ENCODE data around the gene MICAL3. TPM values are rescaled to one million over a fixed set of nuclear protein-coding genes. Genes with fewer than 3 reads are reported as not detected.

Gene MICAL3
- total and polyA plus RNA-seq, 7 donors, result 9.6 to 94.2 (median 35.0) TPM

DNA sequence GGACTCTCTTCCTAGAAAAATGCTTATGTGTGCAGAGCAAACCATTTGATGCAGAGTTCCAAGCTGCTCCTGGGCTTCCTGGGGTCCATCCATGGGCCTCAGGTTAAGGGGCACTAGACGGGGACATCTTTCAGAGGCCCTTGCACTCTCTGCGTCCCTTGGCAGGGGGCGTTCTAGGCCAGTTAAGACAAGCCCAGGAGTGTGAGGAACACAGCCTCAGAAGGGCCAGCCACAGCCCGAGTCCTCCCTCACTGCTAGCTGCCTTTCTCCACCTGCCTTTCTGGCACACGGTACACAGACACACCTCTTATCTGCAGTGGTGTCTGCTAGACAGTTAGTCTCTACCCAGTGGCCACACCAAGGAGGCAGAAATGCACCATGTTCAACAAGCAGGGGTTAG, 232.1 kb downstream of the MICAL3 start:
- Histone ChIP-seq H3K36me3 (peaks cover 7 to 53% (median 32%) of the 10 kb centered on the region in 4 donors), H3K27me3 (no peaks in the 10 kb centered on the region), H3K9me3 (no peaks in the 10 kb centered on the region), H3K4me3 (no peak overlapping the region), H3K4me1 (peaks cover 0 to 2% (median 0%) of the 10 kb centered on the region in 4 donors), H3K27ac (no peak overlapping the region)
- intact Hi-C loops (cut with DNase I), result no loop called here
- no peak for DNase-seq
- WGBS, 2 donors, result 64 to 70% methylated on average over 5 of the region's 5 CpGs
- TF ChIP-seq, protein P1, sequence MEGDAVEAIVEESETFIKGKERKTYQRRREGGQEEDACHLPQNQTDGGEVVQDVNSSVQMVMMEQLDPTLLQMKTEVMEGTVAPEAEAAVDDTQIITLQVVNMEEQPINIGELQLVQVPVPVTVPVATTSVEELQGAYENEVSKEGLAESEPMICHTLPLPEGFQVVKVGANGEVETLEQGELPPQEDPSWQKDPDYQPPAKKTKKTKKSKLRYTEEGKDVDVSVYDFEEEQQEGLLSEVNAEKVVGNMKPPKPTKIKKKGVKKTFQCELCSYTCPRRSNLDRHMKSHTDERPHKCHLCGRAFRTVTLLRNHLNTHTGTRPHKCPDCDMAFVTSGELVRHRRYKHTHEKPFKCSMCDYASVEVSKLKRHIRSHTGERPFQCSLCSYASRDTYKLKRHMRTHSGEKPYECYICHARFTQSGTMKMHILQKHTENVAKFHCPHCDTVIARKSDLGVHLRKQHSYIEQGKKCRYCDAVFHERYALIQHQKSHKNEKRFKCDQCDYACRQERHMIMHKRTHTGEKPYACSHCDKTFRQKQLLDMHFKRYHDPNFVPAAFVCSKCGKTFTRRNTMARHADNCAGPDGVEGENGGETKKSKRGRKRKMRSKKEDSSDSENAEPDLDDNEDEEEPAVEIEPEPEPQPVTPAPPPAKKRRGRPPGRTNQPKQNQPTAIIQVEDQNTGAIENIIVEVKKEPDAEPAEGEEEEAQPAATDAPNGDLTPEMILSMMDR (IDR thresholded peaks at IDR 0.05), result no peak
- TF ChIP-seq POLR2AphosphoS5 (IDR thresholded peaks at IDR 0.05), result no peak
- no peak for TF ChIP-seq EP300 (IDR thresholded peaks at IDR 0.05)

GRCh38 chr22:17791196-17791595, 233.2 kb downstream of the MICAL3 start:
- no peak for DNase-seq
- Histone ChIP-seq H3K4me1 (peaks cover 0 to 13% (median 7%) of the 10 kb centered on the region in 4 donors), H3K4me3 (no peak overlapping the region), H3K36me3 (peaks cover 7 to 50% (median 28%) of the 10 kb centered on the region in 4 donors), H3K27ac (no peak overlapping the region), H3K9me3 (no peaks in the 10 kb centered on the region), H3K27me3 (no peaks in the 10 kb centered on the region)
- 92% methylated on average over 21 of the region's 21 CpGs for WGBS, 2 donors
- intact Hi-C loops (cut with DNase I), result no loop called here
- TF ChIP-seq POLR2AphosphoS5 (IDR thresholded peaks at IDR 0.05), result no peak
- TF ChIP-seq, protein P1 (IDR thresholded peaks at IDR 0.05), result no peak
- TF ChIP-seq EP300 (IDR thresholded peaks at IDR 0.05), result no peak
- no peak for TF ChIP-seq POLR2A (IDR thresholded peaks at IDR 0.05)

DNA sequence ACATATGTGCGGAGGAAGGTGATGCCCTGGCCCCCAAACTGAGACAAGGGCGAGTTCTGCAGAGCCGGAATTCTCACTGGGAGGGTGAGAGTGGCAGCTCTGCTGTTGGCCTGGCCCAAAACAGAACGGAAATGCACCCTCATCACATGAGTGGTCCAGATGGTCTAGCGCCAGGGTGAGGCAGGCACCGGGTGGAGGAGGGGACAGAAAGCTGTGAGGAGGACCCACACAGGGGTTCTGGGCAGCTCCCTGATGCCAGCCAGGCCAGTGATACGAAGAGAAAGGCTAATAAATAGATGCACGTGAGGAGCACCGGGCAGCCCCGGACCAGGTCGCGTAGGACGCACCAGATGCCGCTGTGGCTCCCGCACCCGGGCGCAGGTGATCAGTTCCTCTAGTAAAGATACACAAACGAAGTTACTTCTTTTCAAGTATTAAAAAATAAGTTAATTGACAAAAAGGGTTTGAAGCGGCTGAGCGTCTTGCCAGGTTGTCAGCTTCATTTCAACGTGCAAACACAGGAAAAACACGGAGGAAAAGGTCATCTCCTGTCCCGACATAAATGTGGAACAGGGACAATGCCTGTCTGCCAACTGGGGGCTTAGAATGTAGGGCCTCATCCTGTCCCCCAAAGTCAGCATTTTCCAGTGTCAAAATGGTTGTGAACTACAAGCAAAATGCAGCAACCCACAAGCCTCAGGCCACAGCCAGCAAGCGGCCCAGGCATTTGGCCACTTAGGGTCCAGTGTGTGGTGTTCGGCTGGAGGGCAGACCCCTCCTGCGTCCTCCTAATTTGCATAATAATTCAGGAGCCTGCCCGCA, 234.8 kb downstream of the MICAL3 start:
- intact Hi-C loops (cut with DNase I), result loop anchor here (5.0 kb wide), 1 partner anchor 232 kb away; no protein-coding TSS in a partner anchor
- Histone ChIP-seq H3K36me3 (peaks cover 7 to 40% (median 26%) of the 10 kb centered on the region in 4 donors), H3K4me3 (no peak overlapping the region), H3K27ac (no peak overlapping the region), H3K27me3 (no peaks in the 10 kb centered on the region), H3K4me1 (peaks cover 0 to 19% (median 7%) of the 10 kb centered on the region in 4 donors), H3K9me3 (no peaks in the 10 kb centered on the region)
- TF ChIP-seq POLR2A (IDR thresholded peaks at IDR 0.05) (no peak), EP300 (IDR thresholded peaks at IDR 0.05) (no peak), POLR2AphosphoS5 (IDR thresholded peaks at IDR 0.05) (no peak)
- TF ChIP-seq, protein P1 (IDR thresholded peaks at IDR 0.05), result no peak
- no peak for DNase-seq
- 94% methylated on average over 27 of the region's 27 CpGs for WGBS, 2 donors

GRCh38 chr22:17788528-17789378, 235.6 kb downstream of the MICAL3 start:
- TF ChIP-seq, protein P1 (IDR thresholded peaks at IDR 0.05), result no peak
- TF ChIP-seq POLR2AphosphoS5 (IDR thresholded peaks at IDR 0.05) (no peak), POLR2A (IDR thresholded peaks at IDR 0.05) (no peak)
- Histone ChIP-seq H3K27me3 (no peaks in the 10 kb centered on the region), H3K4me1 (peaks cover 0 to 19% (median 7%) of the 10 kb centered on the region in 4 donors), H3K36me3 (peaks cover 7 to 38% (median 26%) of the 10 kb centered on the region in 4 donors), H3K9me3 (no peaks in the 10 kb centered on the region), H3K4me3 (no peak overlapping the region), H3K27ac (no peak overlapping the region)
- intact Hi-C loops (cut with DNase I), result loop anchor here (5.0 kb wide), 1 partner anchor 231 kb away; no protein-coding TSS in a partner anchor
- WGBS, 2 donors, result 90 to 93% methylated on average over 32 of the region's 32 CpGs
- DNase-seq, result no peak
